ENCODE data around the gene TBKBP1.

Gene TBKBP1

DNA sequence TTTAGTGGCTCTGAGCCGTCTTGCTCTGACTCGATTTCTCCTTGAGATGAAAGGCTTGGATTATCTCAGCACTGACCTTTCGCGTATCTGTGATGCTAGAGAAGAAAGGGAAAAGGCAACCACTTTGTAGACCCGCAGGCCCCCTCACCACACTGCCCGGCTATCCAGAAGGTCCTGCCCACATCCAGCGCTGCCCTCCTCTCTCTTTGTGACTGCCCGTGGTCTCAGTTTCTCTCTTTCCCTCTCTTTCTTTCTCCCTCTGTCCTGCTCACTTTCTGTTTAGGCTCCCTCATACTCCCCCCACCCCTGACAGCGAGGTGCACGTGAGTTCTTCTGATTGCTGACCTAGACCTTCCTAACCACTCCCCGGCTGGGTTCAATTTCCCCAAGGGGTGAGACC, 26.2 kb downstream of the TBKBP1 start:
- TF ChIP-seq, protein P1, sequence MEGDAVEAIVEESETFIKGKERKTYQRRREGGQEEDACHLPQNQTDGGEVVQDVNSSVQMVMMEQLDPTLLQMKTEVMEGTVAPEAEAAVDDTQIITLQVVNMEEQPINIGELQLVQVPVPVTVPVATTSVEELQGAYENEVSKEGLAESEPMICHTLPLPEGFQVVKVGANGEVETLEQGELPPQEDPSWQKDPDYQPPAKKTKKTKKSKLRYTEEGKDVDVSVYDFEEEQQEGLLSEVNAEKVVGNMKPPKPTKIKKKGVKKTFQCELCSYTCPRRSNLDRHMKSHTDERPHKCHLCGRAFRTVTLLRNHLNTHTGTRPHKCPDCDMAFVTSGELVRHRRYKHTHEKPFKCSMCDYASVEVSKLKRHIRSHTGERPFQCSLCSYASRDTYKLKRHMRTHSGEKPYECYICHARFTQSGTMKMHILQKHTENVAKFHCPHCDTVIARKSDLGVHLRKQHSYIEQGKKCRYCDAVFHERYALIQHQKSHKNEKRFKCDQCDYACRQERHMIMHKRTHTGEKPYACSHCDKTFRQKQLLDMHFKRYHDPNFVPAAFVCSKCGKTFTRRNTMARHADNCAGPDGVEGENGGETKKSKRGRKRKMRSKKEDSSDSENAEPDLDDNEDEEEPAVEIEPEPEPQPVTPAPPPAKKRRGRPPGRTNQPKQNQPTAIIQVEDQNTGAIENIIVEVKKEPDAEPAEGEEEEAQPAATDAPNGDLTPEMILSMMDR (IDR thresholded peaks at IDR 0.05; ENCODE audit: control insufficient read depth, extremely low read depth, insufficient read depth), result no peak
- no peak overlapping the region for H3K4me3 ChIP-seq (ENCODE audit: low read depth, low read length)
- no peak for DNase-seq (ENCODE audit: low read depth)

DNA sequence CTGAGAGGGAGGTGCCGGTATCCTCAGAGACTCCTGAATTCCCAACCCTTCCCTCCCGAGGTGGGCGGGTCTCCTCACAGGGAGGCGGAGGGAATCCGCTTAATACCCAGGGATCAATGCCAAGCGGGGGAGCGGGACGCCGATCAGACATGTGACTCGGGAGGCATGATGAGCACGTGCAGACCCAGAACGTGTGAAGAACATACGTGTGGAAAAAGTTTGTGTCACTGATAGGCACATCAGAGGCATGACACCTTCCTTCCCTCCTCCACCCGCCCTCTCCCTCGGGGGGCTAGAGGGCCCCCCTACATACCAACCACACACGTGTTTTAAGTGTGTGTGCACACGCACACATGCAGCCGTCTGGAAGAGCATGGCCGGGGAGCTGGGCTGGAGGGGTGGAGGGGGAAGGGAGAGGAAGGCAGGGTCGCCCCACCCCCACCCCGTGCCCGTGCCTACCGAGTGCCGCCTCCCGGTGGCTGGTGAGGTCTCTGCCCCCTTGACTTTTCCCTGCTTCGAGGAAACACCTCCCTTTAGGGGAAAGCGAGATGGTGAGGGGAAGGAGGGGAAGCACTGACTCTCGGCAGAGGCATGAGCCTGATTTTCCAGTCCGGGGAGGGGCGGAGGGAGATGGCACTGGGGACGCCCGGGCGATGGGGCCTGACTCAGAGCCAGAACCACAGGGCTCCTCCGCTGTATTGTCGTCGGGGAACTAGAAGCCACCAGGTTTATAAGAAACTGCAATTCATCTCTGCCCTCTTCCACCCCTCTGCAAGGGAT, 27.0 kb downstream of the TBKBP1 start:
- peak; percentile 6 for DNase-seq (ENCODE audit: low read depth)
- no peak overlapping the region for H3K4me3 ChIP-seq (ENCODE audit: low read depth, low read length)
- TF ChIP-seq, protein P1 (IDR thresholded peaks at IDR 0.05; ENCODE audit: control insufficient read depth, extremely low read depth, insufficient read depth), result no peak

DNA sequence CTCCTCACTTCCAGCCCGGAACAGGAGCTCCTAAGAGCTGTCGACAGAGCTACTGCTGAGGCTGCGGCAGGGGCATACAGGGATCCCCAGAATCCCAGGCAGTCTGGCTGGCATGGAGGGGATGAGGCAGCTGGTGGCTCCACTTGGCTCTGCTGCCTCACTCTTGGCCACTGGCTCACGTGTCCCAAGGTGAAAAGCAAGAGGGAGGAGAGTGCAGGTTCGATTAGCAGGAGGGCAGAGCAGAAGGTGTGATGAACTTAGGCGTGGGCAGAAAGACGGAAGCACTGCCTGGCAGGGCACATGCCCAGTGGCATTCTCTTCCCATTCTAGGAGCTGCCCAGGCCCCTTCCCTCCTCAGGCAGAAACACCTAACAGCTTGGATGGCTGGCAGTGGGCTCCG, 27.8 kb downstream of the TBKBP1 start:
- TF ChIP-seq, protein P1 (IDR thresholded peaks at IDR 0.05; ENCODE audit: control insufficient read depth, extremely low read depth, insufficient read depth), result no peak
- H3K4me3 ChIP-seq (ENCODE audit: low read depth, low read length), result no peak overlapping the region

DNA sequence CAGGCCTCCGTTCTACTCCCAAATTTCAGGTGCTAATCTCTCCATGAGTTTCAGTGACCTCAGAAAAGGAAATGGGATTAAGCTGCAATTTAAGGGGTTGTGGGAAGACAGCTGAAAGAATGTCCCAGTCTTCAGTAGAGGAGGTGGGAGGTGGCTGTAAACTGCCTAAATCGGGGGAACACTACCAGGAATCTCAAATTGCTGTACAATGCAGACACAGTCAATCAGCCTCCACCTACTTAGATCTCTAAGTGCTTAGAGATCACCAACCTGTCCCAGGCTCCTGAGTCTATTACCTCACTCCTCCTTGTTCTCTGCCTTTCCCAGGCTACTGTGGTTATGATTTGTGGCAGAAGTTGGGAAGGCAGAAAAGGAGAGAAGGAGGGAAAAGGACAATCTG, 30.7 kb downstream of the TBKBP1 start:
- TF ChIP-seq, protein P1 (IDR thresholded peaks at IDR 0.05; ENCODE audit: control insufficient read depth, extremely low read depth, insufficient read depth), result no peak
- H3K4me3 ChIP-seq (ENCODE audit: low read depth, low read length), result no peak overlapping the region
- DNase-seq (ENCODE audit: low read depth), result no peak

More for the DNA sequence above, 27.8 kb downstream of the TBKBP1 start:
- no peak for DNase-seq (ENCODE audit: low read depth)

DNA sequence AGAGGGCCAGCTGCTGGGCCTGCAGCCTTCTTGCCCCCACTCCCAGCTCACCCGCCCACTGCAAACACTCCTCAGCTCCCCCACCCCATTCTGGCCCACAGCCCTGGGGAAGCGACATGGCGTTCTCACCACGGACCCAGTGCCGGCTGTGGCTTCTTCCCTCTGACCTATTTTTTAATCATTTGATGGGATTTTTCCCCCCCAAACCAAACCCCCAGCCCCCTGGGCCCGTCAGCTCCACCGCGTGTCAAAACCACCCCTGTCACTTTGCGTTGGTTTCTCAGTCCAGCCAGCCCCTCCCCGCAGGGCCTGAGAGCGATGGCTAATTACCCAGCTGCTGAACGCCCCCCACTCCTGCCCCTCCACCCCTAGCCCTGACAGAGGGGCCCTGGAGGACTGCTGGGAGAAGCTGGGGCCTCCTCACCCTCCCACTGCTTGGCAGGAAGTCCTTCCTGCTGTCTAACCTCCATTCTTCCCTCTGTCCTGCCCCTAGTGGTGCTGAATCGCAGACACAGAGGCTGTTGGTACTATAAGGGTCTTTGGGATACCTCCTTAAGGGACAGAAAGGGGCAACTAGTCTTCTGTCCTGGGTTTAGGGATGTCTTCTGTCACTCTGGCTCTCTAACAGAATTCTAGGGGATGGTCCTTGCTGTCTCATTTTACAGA, 31.6 kb downstream of the TBKBP1 start:
- TF ChIP-seq, protein P1 (IDR thresholded peaks at IDR 0.05; ENCODE audit: control insufficient read depth, extremely low read depth, insufficient read depth), result no peak
- no peak overlapping the region for H3K4me3 ChIP-seq (ENCODE audit: low read depth, low read length)
- DNase-seq (ENCODE audit: low read depth), result no peak

DNA sequence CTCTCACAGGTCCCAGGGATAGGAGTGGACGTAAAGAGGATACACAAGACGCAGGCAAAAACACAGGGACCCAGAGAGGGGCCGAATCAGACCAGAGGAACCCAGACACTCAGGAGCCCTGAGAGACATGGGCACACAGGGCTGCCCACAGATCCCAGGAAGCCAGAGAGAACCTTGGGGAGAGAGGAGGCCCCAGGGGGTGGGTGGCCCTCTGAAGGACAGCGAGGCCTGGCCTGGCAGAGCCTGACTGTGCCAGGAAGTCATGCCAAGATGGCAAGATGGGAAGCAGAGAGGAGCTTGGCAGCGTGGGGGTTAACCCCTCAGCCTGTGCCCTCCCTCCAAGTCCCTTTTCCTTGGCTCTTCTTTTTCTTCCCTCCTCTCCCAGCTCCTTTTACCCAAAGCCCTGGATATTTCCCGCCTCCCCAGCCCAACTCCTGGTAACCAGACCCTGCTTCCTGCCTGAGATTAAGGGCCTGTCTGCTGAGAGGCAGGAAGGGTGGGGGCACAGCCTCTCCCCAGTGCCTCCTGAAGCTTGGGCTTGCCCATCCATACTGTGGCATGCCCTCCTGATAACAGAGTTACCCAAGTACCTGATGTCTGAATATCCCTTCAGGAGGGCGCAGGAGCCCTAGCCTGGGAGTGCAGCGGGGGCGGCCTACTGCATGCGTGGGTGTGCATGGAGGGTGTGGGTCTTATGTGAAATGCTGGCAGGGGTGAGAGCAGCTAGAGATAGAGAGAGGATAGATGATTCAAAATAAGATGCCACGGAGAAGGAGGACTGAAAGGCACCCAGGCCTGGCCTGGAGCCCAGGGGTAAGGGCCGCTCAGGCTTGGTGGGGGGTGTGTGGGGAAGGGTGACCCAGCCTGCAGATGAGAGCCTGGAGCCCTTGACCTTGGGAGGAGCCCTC, 33.1 kb downstream of the TBKBP1 start:
- DNase-seq (ENCODE audit: low read depth), result no peak
- no peak overlapping the region for H3K4me3 ChIP-seq (ENCODE audit: low read depth, low read length)
- TF ChIP-seq, protein P1 (IDR thresholded peaks at IDR 0.05; ENCODE audit: control insufficient read depth, extremely low read depth, insufficient read depth), result no peak

Data from LNCaP clone FGC (cell line).